Sigmoid colon (tissue), 7 donors: Measurements from ENCODE around the gene TECPR2. TPM values are rescaled to one million over a fixed set of nuclear protein-coding genes. Genes with fewer than 3 reads are reported as not detected.

ENCODE experiments used
- DNase-seq: peaks from one replicate; pipeline ENCODE4 v3.0.0-alpha.2; 2019
- H3K27ac ChIP-seq, 4 donors: fragments of 200-600 bp; sonication (generic); one replicate each; pipeline ENCODE4 v1.5.1; 2016 to 2019; ENCODE audit warnings: mild to moderate bottlenecking in 1 of 4
- H3K27me3 ChIP-seq, 3 donors: fragments of 200-600 bp; sonication (generic); one replicate each; pipeline ENCODE4 v1.5.1; 2019; ENCODE audit warnings: mild to moderate bottlenecking in 1 of 3
- H3K36me3 ChIP-seq, 4 donors: fragments of 200-600 bp; sonication (generic); one replicate each; pipeline ENCODE4 v1.5.1; 2016 to 2019
- H3K4me1 ChIP-seq, 4 donors: fragments of 200-600 bp; sonication (generic); one replicate each; pipeline ENCODE4 v1.5.1; 2017 to 2019
- H3K4me3 ChIP-seq, 4 donors: fragments of 200-600 bp; sonication (generic); one replicate each; pipeline ENCODE4 v1.5.1; 2017 to 2019; ENCODE audit warnings: mild to moderate bottlenecking in 2 of 4, moderate library complexity in 1 of 4
- H3K9me3 ChIP-seq, 4 donors: fragments of 200-600 bp in 3 of 4; sonication (generic) in 3 of 4; one replicate each; pipeline versions ENCODE4 v1.5.1 to v1.6.1; 2013 to 2019
- EP300 ChIP-seq, 4 donors: sonication (generic); formaldehyde crosslinking; IDR thresholded peaks; one replicate each; pipeline ENCODE4 v1.6.1; 2017; ENCODE audit warnings: antibody characterized with exemption in 4 of 4
- POLR2A ChIP-seq, 2 donors: fragments of 450-650 bp; IDR thresholded peaks; one replicate each; pipeline ENCODE4 v1.6.1; 2016; ENCODE audit warnings: antibody characterized with exemption in 2 of 2, mild to moderate bottlenecking in 2 of 2, moderate library complexity in 2 of 2
- POLR2AphosphoS5 ChIP-seq, 4 donors: sonication (generic); formaldehyde crosslinking; IDR thresholded peaks; one replicate each; pipeline ENCODE4 v1.6.1; 2017; ENCODE audit warnings: antibody characterized with exemption in 4 of 4
- WGBS, 2 donors: extraction: QIAGEN DNeasy Blood & Tissue Kit; methylation state at CpG; one replicate each; pipeline ENCODE4 v1.1.7; 2013; 5-methylcytosine and 5-hydroxymethylcytosine counted together
- intact Hi-C: fragments of 100-400 bp; cut with DNase I; formaldehyde crosslinking; loops from one replicate; pipeline ENCODE4 v1.15.1; 2023
- polyA plus RNA-seq, 3 donors: library from polyadenylated mRNA; stranded (reverse); fragments of 200-250 nt; gene quantifications; one replicate each; pipeline ENCODE4 v1.2.3, GENCODE V29; 2013
- total RNA-seq, 4 donors: library from RNA; depleted of rRNA; stranded (reverse); fragments of >200 nt; gene quantifications; one replicate each; pipeline ENCODE4 v1.1.0, GENCODE V29; 2016
- TF ChIP-seq, protein P1 (sequence below), 4 experiments: fragments of 450-650 bp in 3 of 4; fragments of 200-600 bp in 1 of 4; IDR thresholded peaks; one replicate each; pipeline ENCODE4 v1.5.1; 2016 to 2019; ENCODE audit warnings: antibody characterized with exemption in 4 of 4, mild to moderate bottlenecking in 3 of 4, moderate library complexity in 2 of 4
- donor health status: healthy with polysubstance abuse.
- donor health status: Bipolar disorder and iron deficiency.
- donor health status: healthy.

The TECPR2 gene
- total and polyA plus RNA-seq, 7 donors = 2.1 to 51.0 (median 15.3) TPM

DNA sequence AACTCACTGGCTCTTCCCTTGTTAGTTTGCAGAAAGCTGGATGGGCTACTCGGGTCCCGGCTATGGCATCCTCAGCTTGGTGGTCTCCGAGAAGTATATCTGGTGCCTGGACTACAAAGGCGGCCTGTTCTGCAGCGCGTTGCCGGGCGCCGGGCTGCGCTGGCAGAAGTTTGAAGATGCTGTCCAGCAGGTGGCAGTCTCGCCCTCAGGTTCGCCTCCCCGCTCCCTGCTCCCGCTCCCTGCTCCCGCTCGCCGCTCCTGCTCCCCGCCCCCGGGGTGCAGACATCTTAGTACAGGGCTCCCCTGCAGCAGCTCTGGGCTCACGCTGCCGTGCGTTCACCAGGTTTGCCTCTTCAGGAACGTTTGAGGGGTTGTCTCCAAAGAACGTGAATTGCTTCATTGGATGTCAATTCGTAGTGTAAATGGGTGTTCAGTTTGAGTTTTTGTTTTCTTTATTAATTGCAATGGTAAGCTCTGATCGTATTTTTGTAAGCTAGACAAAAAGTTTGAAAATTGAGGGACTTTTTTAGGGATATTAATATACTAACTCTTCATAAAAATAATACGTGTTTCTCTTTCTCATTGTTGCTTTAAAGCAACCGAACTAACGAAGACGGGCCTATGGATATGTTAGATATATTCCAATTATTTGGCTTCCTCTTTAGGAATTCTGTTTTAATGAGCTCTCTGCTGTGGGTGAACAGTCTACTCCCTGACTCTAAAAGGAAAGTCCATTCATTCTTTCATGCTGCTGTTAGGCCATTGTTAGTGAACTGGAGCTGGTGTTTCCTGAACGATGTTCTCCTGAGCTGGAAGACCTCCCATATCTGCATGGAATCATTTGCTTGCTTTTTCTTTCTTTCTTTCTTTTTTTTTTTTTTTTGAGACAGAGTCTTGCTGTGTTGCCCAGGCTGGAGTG is 75.5 kb downstream of the TECPR2 start:
- WGBS, 2 donors = 8 to 21% methylated on average over 31 of the region's 31 CpGs
- H3K27me3 ChIP-seq = no peaks in the 10 kb centered on the region
- H3K9me3 ChIP-seq = no peaks in the 10 kb centered on the region
- H3K36me3 ChIP-seq = peaks cover 0 to 62% (median 42%) of the 10 kb centered on the region in 4 donors
- TF ChIP-seq POLR2AphosphoS5 (IDR thresholded peaks at IDR 0.05) (no peak), EP300 (IDR thresholded peaks at IDR 0.05) (no peak), POLR2A (IDR thresholded peaks at IDR 0.05) (no peak)
- TF ChIP-seq, protein P1, sequence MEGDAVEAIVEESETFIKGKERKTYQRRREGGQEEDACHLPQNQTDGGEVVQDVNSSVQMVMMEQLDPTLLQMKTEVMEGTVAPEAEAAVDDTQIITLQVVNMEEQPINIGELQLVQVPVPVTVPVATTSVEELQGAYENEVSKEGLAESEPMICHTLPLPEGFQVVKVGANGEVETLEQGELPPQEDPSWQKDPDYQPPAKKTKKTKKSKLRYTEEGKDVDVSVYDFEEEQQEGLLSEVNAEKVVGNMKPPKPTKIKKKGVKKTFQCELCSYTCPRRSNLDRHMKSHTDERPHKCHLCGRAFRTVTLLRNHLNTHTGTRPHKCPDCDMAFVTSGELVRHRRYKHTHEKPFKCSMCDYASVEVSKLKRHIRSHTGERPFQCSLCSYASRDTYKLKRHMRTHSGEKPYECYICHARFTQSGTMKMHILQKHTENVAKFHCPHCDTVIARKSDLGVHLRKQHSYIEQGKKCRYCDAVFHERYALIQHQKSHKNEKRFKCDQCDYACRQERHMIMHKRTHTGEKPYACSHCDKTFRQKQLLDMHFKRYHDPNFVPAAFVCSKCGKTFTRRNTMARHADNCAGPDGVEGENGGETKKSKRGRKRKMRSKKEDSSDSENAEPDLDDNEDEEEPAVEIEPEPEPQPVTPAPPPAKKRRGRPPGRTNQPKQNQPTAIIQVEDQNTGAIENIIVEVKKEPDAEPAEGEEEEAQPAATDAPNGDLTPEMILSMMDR (IDR thresholded peaks at IDR 0.05) = peak; percentile 55 to 87 (median 70)
- peaks cover 0 to 16% (median 8%) of the 10 kb centered on the region in 4 donors for H3K4me1 ChIP-seq
- peak overlapping the region; percentile 2 to 54 (median 42) for H3K27ac ChIP-seq
- peak overlapping the region in 2 of 4 donors; percentile 23 to 27 for H3K4me3 ChIP-seq
- peak; percentile 94 for DNase-seq
- intact Hi-C loops = loop anchor here (1.0 to 10.0 kb wide), 3 partner anchors 75 to 157 kb away; partner anchors contain the start of genes CINP, RCOR1 and TECPR2

DNA sequence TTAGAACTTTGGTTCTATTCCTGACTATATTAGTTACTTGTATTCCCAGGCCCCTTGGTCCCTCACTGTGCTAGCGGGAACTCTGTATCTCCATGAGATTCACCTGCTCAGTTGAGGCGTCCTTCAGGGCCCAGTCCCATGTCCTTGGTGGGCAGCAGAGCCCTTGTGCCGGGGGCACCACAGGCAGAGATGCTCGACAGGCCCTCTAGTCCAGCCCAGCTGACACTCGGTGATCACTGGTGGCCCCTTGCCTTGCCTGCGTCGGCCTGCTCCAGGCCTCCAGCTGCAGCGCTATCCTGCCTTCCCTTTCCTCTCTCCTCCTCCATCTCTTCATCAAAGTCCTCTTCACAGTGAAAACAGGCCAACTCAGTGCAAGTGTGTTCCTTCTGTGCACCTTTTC is 76.8 kb downstream of the TECPR2 start:
- TF ChIP-seq EP300 (IDR thresholded peaks at IDR 0.05) (no peak), POLR2A (IDR thresholded peaks at IDR 0.05) (no peak), POLR2AphosphoS5 (IDR thresholded peaks at IDR 0.05) (no peak)
- TF ChIP-seq, protein P1 (IDR thresholded peaks at IDR 0.05) = no peak
- WGBS, 2 donors = 95 to 96% methylated on average over 8 of the region's 8 CpGs
- no peaks in the 10 kb centered on the region for H3K27me3 ChIP-seq
- peaks cover 0 to 16% (median 8%) of the 10 kb centered on the region in 4 donors for H3K4me1 ChIP-seq
- no peaks in the 10 kb centered on the region for H3K9me3 ChIP-seq
- no peak overlapping the region for H3K4me3 ChIP-seq
- DNase-seq = no peak
- H3K27ac ChIP-seq = peak overlapping the region in 1 of 4 donors; percentile 54
- peaks cover 0 to 67% (median 50%) of the 10 kb centered on the region in 4 donors for H3K36me3 ChIP-seq
- intact Hi-C loops = loop anchor here (2.0 to 10.0 kb wide), 2 partner anchors 77 to 155 kb away; partner anchors contain the start of genes CINP, RCOR1 and TECPR2

DNA sequence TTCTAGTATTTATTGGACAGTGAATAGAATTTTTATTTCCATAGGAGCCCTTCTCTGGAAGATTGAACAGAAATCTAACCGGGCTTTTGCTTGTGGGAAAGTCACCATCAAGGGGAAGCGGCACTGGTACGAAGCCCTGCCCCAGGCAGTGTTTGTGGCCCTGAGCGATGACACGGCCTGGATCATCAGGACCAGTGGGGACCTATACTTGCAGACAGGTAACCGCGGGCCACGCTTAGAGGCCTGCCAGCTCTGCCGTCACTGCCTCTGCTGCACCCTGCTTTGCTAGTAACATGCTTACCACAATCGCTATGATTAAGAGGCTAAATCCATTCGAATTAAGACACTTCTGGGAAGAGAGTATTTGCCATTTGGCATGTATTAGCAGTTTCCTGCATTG is 77.7 kb downstream of the TECPR2 start:
- Histone ChIP-seq H3K27ac (no peak overlapping the region), H3K27me3 (no peaks in the 10 kb centered on the region), H3K36me3 (peaks cover 3 to 68% (median 53%) of the 10 kb centered on the region in 4 donors), H3K9me3 (no peaks in the 10 kb centered on the region), H3K4me3 (no peak overlapping the region), H3K4me1 (peaks cover 0 to 16% (median 8%) of the 10 kb centered on the region in 4 donors)
- no peak for DNase-seq
- TF ChIP-seq POLR2A (IDR thresholded peaks at IDR 0.05) = no peak
- 98% methylated on average over 11 of the region's 11 CpGs for WGBS, 2 donors
- intact Hi-C loops = no loop called here

DNA sequence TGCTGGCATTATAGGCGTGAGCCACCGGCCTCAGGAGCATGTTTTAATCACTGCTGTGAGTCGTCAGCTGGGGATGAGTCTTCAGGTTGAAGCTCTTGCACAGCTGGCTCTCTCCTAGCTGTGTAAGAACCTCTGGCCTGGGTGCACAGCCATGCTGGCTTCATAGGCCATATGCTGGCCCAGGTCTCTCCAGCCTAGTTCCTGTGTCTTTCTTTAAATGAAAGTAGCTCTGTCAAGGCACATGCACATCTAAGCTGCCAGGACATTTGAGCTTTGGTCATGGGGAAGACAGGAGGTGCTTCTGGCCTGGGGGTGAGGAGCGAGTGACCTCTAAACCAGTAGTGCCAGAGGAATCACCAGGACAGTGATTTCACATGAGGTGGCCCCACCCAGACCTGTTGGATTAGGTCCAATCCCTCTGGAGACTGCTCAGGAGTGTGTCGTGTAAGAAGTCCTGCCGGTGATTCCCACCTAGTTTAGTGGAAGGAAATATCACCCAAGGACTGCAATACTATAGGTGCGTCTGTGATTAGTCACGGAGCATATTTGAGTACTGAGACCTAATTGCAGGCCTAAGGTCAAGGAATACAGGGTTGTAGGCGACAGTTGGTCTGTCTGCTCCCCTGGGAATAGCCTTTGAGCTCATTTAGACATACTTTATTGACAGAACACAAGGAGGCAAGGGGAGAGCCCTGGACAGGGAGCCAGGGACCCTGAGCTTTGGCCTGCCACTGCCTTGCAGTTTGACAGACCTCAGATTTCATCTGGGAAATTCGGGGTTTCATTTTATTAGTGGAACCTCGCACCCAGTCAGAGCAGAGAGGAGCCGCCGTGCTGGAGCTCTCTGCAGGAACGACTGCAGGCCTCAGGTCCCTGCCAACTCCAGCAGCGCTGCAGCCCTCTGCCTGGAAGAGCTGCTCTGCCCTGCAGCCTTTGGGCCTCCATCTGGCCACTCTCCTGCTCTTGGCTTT is 79.8 kb downstream of the TECPR2 start:
- H3K36me3 ChIP-seq = peaks cover 6 to 82% (median 65%) of the 10 kb centered on the region in 4 donors
- WGBS, 2 donors = 24 to 75% methylated on average over 15 of the region's 15 CpGs

More for the DNA sequence above, 79.8 kb downstream of the TECPR2 start:
- no peak overlapping the region for H3K4me3 ChIP-seq
- no peaks in the 10 kb centered on the region for H3K27me3 ChIP-seq
- DNase-seq = no peak
- no peaks in the 10 kb centered on the region for H3K9me3 ChIP-seq
- no peak for TF ChIP-seq POLR2AphosphoS5 (IDR thresholded peaks at IDR 0.05)
- TF ChIP-seq POLR2A (IDR thresholded peaks at IDR 0.05) = no peak
- no peak for TF ChIP-seq EP300 (IDR thresholded peaks at IDR 0.05)
- TF ChIP-seq, protein P1 (IDR thresholded peaks at IDR 0.05) = no peak
- peaks cover 0 to 16% (median 8%) of the 10 kb centered on the region in 4 donors for H3K4me1 ChIP-seq
- H3K27ac ChIP-seq = no peak overlapping the region
- intact Hi-C loops = no loop called here
